Thoracic aorta (tissue), 2 donors: ENCODE results near the gene RETREG1. TPM values are rescaled to one million over a fixed set of nuclear protein-coding genes. Genes with fewer than 3 reads are reported as not detected.

Source experiments
- ATAC-seq: fragments of 150-250 bp; one replicate; pipeline ENCODE4 v1.8.0; 2017; ENCODE audit warnings: low read depth; ENCODE audit not compliant: insufficient number of reproducible peaks, low FRiP score
- DNase-seq: peaks from one replicate; pipeline ENCODE4 v3.0.0-alpha.2; 2020; ENCODE audit warnings: low spot score
- H3K27ac ChIP-seq, 2 donors: fragments of 200-600 bp; sonication (generic); 1 replicate in 1 of 2; 2 replicates in 1 of 2; pipeline ENCODE4 v1.5.1; 2016; ENCODE audit warnings: mild to moderate bottlenecking in 2 of 2, moderate library complexity in 2 of 2
- H3K27me3 ChIP-seq: fragments of 200-600 bp; sonication (generic); replicated peaks from 2 replicates; pipeline ENCODE4 v1.6.0; 2016; ENCODE audit warnings: mild to moderate bottlenecking; ENCODE audit not compliant: insufficient read depth
- H3K36me3 ChIP-seq: fragments of 200-600 bp; sonication (generic); one replicate; pipeline ENCODE4 v1.5.1; 2016
- H3K4me1 ChIP-seq, 2 donors: fragments of 200-600 bp; sonication (generic); 1 replicate in 1 of 2; 2 replicates in 1 of 2; pipeline versions ENCODE4 v1.5.1 to v1.6.0; 2016; ENCODE audit warnings: low read depth in 2 of 2, mild to moderate bottlenecking in 1 of 2; ENCODE audit not compliant: control insufficient read depth in 1 of 2
- H3K4me3 ChIP-seq: fragments of 200-600 bp; sonication (generic); 2 replicates; pipeline ENCODE4 v1.5.1; 2016; ENCODE audit warnings: mild to moderate bottlenecking
- H3K9me3 ChIP-seq: fragments of 200-600 bp; sonication (generic); 2 replicates; pipeline ENCODE4 v1.5.1; 2016
- total RNA-seq, 2 donors: library from RNA; depleted of rRNA; stranded (reverse); fragments of >200 nt; gene quantifications; one replicate each; pipeline versions ENCODE4 v1.1.0 to v1.2.3, GENCODE V29; 2016
- TF ChIP-seq, protein P1 (sequence below): fragments of 200-600 bp; sonication (generic); IDR thresholded peaks from one replicate; pipeline ENCODE4 v1.5.1; 2019; ENCODE audit warnings: antibody characterized with exemption

Gene RETREG1
- total RNA-seq, 2 donors from 2014 or later, result 3.8 to 6.5 TPM

DNA sequence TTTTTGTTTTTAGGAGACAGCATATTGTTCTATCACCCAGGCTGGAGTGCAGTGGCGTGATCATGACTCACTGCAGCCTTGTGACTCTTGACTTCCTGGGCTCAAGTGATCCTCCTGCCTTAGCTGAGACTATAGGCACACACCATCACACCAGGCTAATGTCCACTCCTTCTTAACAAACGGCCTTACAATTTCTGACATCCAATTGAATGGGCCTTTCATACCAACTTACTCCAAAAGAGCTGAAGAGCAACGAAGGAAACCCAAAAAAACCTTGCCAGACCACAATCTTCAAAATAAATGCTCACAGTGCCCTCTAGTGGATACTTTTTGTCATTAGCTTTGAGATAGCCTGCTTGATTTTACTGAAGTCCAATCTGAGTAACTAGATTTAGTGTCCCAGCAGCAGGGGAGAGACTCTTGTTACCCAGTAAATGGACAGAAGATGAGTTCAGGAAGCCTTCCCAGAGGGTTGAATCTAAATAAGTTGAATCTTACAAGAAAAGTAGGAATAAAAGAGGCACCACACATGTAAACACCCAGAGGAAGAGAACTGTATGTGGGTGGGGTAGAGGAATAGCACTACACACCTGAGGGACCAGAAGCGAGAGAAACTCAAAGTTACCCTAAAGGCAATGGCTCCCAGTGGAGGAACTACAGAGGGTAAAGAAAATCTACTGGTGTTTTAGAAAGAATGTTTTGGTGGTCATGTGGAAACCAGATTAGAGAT is 160.5 kb downstream of the RETREG1 start:
- TF ChIP-seq, protein P1, sequence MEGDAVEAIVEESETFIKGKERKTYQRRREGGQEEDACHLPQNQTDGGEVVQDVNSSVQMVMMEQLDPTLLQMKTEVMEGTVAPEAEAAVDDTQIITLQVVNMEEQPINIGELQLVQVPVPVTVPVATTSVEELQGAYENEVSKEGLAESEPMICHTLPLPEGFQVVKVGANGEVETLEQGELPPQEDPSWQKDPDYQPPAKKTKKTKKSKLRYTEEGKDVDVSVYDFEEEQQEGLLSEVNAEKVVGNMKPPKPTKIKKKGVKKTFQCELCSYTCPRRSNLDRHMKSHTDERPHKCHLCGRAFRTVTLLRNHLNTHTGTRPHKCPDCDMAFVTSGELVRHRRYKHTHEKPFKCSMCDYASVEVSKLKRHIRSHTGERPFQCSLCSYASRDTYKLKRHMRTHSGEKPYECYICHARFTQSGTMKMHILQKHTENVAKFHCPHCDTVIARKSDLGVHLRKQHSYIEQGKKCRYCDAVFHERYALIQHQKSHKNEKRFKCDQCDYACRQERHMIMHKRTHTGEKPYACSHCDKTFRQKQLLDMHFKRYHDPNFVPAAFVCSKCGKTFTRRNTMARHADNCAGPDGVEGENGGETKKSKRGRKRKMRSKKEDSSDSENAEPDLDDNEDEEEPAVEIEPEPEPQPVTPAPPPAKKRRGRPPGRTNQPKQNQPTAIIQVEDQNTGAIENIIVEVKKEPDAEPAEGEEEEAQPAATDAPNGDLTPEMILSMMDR, result peak; percentile 59
- no peak for DNase-seq

DNA sequence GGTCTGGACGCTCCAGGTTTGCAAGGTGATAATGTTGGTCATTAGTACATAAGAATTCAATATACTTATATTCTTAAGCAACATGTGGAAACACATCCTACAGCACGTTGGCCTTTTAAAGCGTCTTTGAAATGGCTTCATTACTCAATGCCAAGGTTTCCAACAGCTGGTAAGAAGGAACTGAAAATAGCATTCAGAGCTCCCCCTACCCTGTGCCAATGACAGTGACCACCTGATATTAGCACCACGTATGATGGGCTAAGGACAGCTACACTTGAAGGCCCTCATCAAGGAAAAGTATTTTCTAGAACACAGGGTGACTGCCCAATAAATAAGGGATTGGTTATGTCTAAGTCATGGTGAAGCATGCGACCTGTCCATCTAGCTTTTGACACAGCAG is 161.1 kb downstream of the RETREG1 start:
- ATAC-seq (no peak), DNase-seq (no peak)
- Histone ChIP-seq H3K4me3 (no peak overlapping the region), H3K27ac (peak overlapping the region in 1 of 2 donors; percentile 7), H3K4me1 (peaks cover 5 to 31% of the 10 kb centered on the region in 2 donors), H3K27me3 (no peaks in the 10 kb centered on the region), H3K9me3 (no peaks in the 10 kb centered on the region), H3K36me3 (peaks cover 33% of the 10 kb centered on the region)
- TF ChIP-seq, protein P1, result no peak

More for the DNA sequence above, 160.5 kb downstream of the RETREG1 start:
- no peaks in the 10 kb centered on the region for H3K9me3 ChIP-seq
- no peak overlapping the region for H3K4me3 ChIP-seq
- H3K36me3 ChIP-seq, result peaks cover 32% of the 10 kb centered on the region
- peaks cover 5 to 31% of the 10 kb centered on the region in 2 donors for H3K4me1 ChIP-seq
- H3K27me3 ChIP-seq, result no peaks in the 10 kb centered on the region
- peak; percentile 47 for ATAC-seq
- peak overlapping the region in 1 of 2 donors; percentile 7 for H3K27ac ChIP-seq

DNA sequence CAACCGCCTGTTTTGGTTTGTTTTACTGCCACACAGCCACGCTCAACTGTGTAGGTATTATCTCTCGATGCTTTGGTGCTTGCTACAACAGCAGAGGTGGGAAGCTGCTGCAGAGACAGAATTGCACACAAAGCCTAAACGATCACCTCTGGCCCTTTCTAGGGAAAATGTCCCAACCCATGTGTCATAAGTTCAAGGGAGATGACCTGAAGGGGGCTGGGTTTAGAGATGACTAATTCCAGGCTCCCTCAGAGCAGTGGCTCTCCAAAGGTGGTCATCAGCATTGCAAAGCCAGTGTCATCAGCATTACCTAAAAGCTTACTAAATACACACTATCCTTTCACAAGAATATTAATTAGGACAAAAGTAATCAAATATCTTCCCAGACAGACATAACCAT is 162.1 kb downstream of the RETREG1 start:
- ATAC-seq (no peak), DNase-seq (no peak)
- Histone ChIP-seq H3K4me1 (peaks cover 2 to 22% of the 10 kb centered on the region in 2 donors), H3K9me3 (no peaks in the 10 kb centered on the region), H3K4me3 (no peak overlapping the region), H3K36me3 (peaks cover 43% of the 10 kb centered on the region), H3K27ac (no peak overlapping the region), H3K27me3 (no peaks in the 10 kb centered on the region)
- TF ChIP-seq, protein P1, result no peak

DNA sequence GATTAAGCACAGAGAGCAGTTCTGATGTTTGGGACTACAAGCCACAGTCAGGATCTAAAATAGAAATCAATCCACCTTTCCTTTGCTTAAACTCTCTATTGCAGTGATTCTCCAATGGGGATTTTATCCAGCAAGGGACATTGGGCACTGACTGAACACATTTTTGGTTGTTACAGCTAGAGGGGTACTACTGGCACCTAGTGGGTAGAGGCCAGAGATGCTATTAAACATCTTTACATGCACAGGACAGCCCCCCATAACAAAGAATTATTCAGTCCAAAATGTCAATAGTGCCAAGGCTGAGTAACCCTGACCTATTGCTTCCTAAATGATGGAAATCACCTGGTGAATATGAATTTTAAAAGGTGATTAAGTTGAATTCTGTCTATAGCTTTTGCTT is 163.2 kb downstream of the RETREG1 start:
- peaks cover 0 to 17% of the 10 kb centered on the region in 2 donors for H3K4me1 ChIP-seq
- no peaks in the 10 kb centered on the region for H3K9me3 ChIP-seq
- no peaks in the 10 kb centered on the region for H3K27me3 ChIP-seq
- ATAC-seq (no peak), DNase-seq (no peak)
- no peak overlapping the region for H3K27ac ChIP-seq
- TF ChIP-seq, protein P1, result no peak
- H3K4me3 ChIP-seq, result no peak overlapping the region
- H3K36me3 ChIP-seq, result peaks cover 51% of the 10 kb centered on the region

DNA sequence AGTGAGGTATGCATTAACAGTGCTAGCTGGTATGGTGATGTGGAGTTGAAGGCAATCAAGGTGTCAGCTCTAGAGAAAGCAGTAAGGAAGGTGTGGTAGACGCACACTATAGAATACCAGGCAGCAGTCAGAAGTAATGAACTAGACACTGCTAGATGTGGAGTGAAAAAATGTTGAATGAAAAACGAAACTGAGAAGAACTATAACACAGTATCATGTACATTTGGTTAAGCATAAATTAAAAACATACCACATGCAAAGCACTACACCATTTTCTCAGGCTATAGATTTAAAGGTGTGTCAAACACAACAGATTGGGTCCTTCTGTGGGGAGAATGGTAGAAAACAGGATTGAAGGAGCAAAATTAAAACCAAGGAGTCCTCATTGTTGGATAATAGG is 166.6 kb downstream of the RETREG1 start:
- Histone ChIP-seq H3K4me1 (peaks cover 0 to under 1% of the 10 kb centered on the region in 2 donors), H3K27me3 (no peaks in the 10 kb centered on the region), H3K36me3 (peaks cover 43% of the 10 kb centered on the region), H3K4me3 (no peak overlapping the region), H3K27ac (no peak overlapping the region), H3K9me3 (no peaks in the 10 kb centered on the region)
- TF ChIP-seq, protein P1, result no peak
- DNase-seq (no peak), ATAC-seq (no peak)
